GM19240 (cell line): ENCODE data around the gene ASPA.
"Not testable (repeated sequence)": the region's sequence is repeated elsewhere in the genome, so short reads cannot be mapped to it uniquely, and the experiment has no call there.

Experiments
- DNase-seq: peaks from one replicate; pipeline ENCODE4 v3.0.0; 2011; ENCODE audit warnings: low spot score; ENCODE audit not compliant: insufficient read length

The ASPA gene

GRCh38 chr17:3507071-3507470 lies 31.3 kb downstream of the ASPA start:
- no peak for DNase-seq

GRCh38 chr17:3507869-3508268 lies 32.1 kb downstream of the ASPA start:
- DNase-seq = no peak

- DNase-seq = no peak
Measured at GRCh38 chr17:3510090-3510489, 34.3 kb downstream of the ASPA start.

GRCh38 chr17:3511852-3512504 lies 36.2 kb downstream of the ASPA start:
- DNase-seq = no peak

GRCh38 chr17:3512505-3513171 lies 36.8 kb downstream of the ASPA start:
- no peak for DNase-seq

- DNase-seq = no peak
Measured at GRCh38 chr17:3513305-3514035, 37.7 kb downstream of the ASPA start.

- DNase-seq = not testable (repeated sequence)
Measured at GRCh38 chr17:3514167-3514566, 38.4 kb downstream of the ASPA start.

- DNase-seq = no peak
Measured at GRCh38 chr17:3514873-3515272, 39.1 kb downstream of the ASPA start.

- DNase-seq = not testable (repeated sequence)
Measured at GRCh38 chr17:3519472-3519871, 43.7 kb downstream of the ASPA start.

GRCh38 chr17:3524024-3524423 lies 48.2 kb downstream of the ASPA start:
- no peak for DNase-seq

- DNase-seq = no peak
Measured at GRCh38 chr17:3526491-3526890, 50.7 kb downstream of the ASPA start.

GRCh38 chr17:3526971-3527370 lies 51.2 kb downstream of the ASPA start:
- DNase-seq = no peak

GRCh38 chr17:3527468-3527867 lies 51.7 kb downstream of the ASPA start:
- no peak for DNase-seq

GRCh38 chr17:3527896-3528295 lies 52.1 kb downstream of the ASPA start:
- DNase-seq = no peak

- no peak for DNase-seq
Measured at GRCh38 chr17:3528403-3528851, 52.6 kb downstream of the ASPA start.

- DNase-seq = no peak
Measured at GRCh38 chr17:3528880-3529511, 53.2 kb downstream of the ASPA start.

- no peak for DNase-seq
Measured at GRCh38 chr17:3529817-3530741, 54.3 kb downstream of the ASPA start.

GRCh38 chr17:3531266-3532101 lies 55.7 kb downstream of the ASPA start:
- no peak for DNase-seq

- DNase-seq = no peak
Measured at GRCh38 chr17:3532106-3532858, 56.5 kb downstream of the ASPA start.

- no peak for DNase-seq
Measured at GRCh38 chr17:3532859-3533142, 57.0 kb downstream of the ASPA start.
